ENCODE results near the gene PIGU.

Gene PIGU

DNA sequence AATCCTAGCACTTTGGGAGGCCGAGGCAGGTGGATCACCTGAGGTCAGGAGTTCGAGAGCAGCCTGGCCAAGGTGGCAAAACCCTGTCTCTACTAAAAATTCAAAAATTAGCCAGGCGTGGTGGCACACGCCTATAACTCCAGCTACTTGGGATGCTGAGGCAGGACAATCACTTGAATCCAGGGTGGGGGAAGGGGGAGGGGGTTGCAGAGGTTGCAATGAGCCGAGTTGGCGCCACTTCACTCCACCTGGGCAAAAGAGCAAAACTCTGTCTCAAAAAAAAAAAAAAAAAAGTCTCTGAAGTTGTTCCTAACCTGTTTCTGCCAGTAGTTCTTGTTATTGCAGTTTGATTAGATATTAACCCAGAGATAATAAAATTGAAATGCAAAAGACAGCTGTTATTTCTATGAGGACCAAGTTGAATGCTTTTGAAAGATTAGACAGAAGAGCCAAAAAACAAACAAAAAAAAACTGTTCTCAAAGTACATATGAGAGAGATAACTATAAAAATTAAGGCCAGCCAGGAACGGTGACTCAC is 22.6 kb downstream of the PIGU start:
- DNase-seq (ENCODE audit: low spot score), result no peak

DNA sequence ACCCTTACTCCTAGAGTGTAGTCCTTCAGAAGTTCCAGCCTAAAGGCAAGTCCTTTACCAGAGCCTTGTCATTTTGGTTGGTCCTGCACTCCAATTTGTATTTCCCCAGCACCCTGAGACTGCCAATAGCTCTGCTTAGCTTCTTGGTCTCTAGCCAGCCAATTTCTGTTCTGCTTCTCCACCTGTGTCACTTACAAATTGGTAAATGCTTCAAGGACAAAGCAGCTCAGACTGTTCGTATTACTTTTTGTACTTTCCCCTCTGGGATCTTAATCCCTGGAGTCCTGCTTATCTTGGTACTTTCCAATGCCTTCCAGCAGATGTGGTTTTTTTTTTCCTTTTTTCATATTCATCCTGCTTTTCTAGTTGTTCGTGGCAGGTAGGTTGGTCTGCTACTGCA is 25.7 kb downstream of the PIGU start:
- no peak for DNase-seq (ENCODE audit: low spot score)

DNA sequence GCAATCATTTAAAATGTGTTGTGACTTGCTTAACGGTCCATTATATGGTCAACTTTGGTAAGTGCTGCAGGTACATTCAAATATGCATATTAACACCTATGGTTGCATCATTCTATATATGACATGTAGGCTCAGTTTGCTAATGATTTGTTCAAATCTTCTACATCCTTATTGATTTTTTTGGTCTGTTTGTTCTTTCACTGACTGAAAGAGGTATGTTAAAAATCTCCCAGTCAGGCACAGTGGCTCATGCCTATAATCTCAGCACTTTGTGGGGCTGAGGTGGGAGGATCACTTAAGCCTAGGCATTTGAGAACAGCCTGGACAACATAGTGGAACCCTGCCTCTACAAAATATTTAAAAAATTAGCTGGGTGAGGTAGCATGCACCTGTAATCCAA is 29.2 kb downstream of the PIGU start:
- no peak for DNase-seq (ENCODE audit: low spot score)

DNA sequence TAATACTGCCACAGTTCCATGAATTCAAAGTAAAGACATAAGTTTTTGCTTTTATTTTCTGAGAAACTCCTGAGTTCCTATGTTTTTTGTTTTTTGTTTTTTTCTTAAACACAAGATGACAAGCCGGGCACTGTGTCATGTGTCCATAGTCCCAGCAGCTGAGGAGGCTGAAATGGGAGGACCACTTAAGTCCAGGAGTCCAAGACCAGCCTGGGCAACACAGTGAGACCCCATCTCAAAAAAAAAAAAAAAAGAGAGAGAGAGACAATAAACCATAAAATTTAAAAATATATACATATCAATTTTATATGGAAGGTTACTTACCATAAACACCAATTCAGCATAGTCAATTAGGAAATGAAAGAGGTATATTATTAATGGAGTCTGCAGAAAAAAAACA is 31.9 kb downstream of the PIGU start:
- DNase-seq (ENCODE audit: low spot score), result no peak

DNA sequence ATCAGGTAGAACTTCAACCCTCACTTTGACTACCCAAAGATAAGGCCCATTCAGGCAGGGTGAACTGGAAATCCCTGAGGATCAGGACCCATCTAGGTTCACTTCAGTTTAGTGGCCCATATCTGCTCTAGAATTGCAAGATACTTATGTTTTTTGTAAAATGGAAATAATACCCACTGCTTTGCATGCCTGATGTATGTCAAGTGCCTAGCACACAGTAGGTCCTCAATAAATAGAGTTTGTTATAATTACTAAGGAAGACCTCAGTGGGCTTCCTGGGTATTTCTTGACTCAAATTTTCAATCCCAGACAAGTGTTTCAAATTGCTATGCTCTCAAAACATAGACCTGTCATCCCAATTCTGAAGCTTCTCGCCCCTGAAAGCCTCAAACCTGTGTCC is 32.5 kb downstream of the PIGU start:
- DNase-seq (ENCODE audit: low spot score), result no peak

DNA sequence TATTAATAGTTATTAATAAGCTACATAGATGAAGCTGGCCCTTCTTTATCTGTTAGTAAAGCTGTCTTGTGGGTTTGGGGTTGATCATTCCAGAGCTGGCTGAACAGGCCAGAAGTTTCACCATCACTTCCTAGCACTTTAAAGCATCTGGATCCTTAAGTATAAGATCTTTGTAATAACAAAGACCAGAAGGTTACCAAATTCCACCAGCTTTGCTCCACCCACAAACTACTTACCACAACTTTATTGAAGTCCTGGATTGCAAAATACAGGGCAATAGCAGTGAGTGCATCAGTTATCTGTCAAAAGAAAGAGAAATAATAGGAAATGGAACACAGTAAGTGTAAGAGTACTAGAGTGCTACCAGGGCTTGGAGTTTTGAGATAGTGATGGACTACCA is 33.0 kb downstream of the PIGU start:
- DNase-seq (ENCODE audit: low spot score), result no peak

DNA sequence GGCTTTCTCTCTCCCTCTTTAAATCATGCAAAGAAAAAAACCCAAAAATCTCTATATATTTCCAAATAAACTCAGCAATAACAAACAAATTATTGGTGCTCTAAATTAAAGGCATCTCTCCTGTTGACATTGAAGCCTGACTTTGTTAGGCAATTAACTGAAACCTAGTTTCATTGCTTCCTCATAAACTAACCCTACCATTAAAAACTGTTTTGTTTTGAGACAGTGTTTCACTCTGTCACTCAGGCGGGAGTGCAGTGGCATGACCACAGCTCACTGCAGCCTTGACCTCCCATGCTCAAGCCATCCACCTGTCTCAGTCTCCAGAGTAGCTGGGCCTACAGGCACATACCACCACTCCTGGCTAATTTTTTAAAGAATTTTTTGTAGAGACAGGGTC is 34.9 kb downstream of the PIGU start:
- DNase-seq (ENCODE audit: low spot score), result no peak

DNA sequence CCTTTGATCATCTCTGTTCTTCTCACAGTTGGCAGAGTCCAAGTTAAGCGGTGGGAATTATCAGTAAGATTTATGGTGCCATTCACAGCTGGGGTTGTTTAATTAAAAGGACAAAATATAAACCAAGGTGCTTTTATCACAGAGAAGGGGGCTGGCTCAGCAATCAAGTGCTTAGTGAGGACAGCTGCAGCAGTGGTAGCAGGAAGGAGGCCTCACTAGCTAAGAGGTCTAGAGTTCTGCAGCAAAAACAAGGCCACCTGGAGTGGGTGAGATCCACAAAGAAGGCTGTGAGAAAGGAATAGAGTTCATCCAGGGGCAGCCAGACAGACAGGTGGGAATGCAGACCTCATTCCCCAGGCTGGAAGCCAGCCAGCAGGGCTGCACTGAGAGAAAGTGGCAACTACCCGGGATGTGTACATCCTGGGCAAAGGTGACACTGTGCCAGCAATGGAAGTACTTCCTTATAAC is 37.1 kb downstream of the PIGU start:
- DNase-seq (ENCODE audit: low spot score), result no peak

DNA sequence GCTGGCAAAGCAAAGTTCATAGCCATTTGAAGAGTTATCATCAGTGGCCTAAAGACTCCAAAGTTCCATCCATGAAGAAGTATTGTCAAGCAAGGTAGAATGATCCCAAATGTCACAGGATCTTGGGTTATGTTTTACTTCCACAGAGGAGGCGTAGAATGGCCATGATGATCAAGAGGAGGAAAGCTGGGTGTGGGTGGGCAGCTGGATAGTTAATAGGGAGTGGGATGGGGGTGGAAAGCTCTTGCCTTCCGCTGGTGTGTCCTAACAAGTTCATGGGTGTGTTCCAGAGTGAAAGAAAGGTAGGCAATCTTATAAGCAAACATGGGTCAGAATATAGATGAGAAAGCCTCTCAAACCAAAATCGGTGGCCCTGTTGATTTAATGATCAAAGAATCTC is 38.4 kb downstream of the PIGU start:
- no peak for DNase-seq (ENCODE audit: low spot score)

DNA sequence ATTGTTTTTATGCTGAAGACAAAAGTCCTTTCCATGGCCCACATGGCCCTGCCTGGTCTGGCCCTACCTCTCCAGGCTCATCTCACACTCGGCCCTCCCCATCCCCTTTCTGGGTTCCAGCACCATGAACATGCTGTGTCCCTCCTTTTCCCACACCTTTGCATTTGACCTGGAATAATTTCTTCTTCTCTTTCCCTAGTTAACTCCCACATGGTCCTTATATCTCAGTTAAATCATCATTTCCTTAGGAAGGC is 38.9 kb downstream of the PIGU start:
- no peak for DNase-seq (ENCODE audit: low spot score)

DNA sequence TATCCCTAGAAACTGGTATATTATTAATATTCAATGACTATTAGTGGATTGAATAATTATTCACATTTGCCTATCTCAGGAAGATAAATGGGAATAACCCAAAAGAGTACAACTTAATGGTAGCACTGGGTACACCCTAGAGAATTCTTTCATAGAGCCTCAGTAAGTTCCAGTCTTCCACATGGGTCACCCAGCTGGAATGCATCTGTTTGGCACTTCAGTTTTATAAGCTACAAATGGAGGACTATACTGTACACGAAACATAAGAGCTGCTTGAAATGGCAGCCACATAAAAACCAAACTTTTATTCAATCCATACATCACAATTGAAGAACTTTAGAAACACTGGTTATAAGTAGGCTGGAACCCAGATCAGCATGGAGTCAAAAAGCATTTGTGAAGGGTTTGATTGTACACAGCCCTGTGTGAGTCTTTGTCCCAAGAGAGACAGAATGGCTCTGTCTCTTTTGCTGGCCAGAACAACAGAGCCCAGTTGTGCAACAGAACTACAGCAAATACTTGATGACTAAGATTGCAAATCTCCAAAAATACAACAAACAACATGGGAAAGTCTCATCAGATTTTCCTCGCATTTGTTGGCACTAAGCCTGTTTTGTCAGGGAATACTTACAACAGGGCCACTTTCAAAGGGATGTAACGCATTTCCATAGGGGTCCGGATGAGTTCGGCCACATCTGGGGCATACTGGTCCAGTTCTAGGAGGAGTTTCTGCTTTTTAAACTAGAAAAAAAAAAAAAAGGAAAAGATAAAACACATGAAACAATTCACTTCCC is 39.5 kb downstream of the PIGU start:
- DNase-seq (ENCODE audit: low spot score), result no peak

DNA sequence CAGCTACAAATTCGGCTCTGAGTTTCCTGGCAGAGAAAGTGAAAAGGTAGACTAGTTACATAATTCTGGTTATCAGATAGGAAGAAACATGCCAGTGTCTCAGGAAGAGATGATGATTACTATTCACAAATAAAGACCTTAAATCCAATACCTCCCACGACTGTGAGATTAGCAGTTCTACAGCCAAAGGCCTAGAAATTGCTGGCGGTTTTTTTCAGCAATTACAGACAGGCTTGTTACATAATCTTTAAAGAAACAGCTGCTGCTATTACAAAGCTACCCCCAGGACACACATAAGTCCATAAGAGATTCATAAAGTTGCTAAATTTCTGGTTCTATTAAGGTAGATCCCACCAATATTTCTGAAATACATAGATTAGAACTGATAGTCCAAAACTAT is 40.2 kb downstream of the PIGU start:
- DNase-seq (ENCODE audit: low spot score), result no peak

DNA sequence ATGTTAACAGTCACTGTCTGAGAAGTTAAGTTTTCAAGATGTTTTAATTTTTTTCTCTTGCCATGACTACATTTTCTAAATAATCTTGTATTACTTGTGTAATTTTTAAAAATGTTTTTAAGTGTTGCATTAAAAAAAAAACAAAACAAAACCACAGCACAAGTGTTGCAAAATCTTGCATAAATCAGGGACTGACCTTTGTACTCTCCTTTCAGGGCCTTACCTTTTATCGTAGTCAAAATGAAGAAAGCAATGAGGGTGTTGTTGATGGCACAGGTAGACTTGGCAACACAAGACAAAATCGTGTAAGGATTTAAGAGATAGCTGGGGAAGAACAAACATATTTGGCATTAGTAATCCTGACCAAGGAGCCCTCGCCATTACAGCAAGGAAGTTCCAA is 42.5 kb downstream of the PIGU start:
- no peak for DNase-seq (ENCODE audit: low spot score)

DNA sequence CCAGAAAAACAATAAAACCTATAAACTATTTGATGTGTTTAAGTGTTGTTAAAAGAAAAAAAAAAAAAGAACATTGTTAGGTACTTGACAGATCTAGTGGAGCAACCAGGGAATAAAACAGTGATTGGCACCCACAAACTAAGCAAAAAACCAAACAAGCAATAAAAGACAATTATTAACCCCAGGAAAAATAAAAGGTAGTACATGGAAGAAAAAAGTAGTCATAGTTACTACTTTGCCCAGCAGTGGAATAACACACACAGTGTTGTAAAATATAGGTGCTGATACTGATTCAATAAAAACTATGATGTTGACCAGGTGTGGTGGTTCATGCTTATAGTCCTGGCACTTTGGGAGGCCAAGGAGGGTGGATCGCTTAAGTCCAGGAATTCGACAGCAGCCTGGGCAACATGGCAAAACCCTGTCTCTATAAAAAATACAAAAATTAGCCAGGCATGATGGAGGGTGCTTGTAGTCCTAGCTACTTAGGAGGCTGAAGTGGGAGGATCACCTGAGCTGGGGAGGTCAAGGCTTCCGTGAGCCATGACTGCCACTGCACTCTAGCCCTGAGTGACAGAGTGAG is 43.9 kb downstream of the PIGU start:
- no peak for DNase-seq (ENCODE audit: low spot score)

DNA sequence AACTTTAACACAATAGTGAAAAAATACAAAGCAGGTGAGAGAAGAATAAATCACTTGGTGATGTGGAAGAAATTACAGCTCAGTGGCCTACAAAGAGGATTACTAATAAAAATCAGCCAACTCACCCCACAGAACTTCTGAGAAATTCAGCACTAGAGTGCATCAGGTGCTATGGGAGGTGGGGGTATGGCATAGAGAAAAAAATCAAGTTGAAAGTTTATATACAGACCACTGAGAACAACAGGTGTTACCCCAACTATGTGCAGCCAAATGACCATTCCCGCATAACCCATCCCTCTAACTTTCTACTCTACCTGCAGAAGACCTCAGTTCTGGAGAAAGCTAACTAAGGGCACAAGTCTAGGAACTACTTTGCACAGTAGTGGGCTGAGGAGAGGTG is 47.0 kb downstream of the PIGU start:
- no peak for DNase-seq (ENCODE audit: low spot score)

DNA sequence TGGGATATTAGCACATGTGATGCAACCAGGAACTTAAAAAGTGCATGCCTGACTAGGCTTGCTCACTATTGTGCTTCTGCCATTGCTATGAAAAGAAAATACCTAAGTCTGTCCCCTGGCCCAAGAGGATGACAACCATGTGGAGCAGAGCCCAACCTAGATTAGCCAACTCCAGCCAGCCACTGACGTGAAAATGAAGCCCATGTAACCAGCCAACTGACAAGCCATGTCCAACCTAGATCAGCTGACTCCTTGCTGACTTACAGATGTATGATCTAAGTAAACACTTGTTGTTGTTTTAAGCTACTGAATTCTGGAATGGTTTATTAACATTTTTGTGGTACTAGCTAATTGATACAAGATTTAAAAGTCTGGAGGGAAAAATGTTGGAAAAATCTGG is 47.5 kb downstream of the PIGU start:
- DNase-seq (ENCODE audit: low spot score), result no peak

DNA sequence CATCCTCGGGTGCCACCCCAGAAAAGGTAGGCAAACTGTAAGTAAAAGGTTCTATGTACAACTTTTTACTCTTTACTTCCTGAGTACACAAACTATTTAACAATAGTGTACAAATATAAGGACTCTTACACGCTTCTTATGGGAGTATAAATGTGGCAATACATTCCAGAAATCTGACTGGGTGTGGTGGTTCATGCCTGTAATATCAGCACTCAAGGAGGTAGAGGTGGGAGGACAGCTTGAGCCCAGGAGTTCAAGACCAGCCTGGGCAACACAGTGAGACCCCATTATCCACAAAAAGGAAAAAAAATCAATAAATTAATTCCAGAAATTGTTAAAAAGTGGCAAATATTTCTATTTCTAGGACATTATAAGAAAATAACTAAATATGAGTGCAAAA is 48.9 kb downstream of the PIGU start:
- no peak for DNase-seq (ENCODE audit: low spot score)

DNA sequence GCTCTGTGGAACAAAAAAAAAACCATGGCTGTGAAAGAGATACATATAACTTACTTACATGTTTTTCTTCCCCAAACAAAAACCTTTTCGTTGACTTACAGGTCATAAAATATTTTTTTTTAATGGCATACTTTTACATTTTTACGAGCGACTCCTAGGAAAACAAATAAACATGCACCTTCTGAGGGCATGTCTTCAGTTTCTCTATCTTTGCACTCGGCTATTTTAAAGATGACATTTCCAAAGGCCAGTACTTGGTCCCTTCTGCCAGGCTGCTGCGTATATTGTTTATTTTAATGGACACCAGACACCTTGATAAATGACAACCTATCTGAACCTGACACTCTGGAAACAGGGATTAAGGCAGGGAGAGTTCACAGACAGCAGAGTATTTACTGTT is 49.4 kb downstream of the PIGU start:
- DNase-seq (ENCODE audit: low spot score), result no peak

DNA sequence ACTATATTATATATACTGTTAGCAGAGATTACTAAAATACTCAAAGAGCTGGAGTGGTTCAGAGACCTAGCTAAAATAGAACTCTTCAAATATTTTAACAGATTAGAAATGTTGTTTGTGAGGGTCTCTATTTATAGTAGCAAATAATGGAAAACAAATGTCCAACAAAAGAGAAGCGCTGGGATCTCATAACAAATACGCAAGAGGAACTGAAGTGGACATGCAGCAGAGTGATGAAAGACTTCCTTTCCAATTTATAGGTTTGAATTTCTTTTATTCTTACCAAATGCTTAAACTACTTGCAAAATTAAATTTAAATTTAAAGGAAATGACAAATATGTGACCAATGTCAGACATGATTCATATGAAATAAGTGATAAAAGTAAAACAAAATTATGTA is 49.9 kb downstream of the PIGU start:
- DNase-seq (ENCODE audit: low spot score), result no peak

DNA sequence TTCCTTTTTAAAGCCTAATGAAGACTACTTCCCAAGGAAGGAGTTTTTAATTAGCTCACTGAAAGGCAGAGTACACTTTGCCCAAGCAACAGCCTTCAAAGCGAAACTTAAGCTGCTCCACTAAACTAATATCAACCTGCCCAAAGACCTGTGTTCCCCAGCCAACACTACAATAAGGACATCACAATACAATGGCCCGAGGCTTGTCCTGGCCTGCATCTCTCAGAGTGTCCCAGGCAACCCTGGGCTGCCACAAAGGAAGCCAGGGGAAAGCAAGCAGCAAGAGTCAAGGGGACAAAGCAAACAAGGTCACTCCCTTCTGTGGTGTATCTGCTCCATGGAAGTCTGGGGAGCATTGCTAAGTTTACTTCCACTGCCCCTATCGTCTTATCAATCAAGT is 52.3 kb downstream of the PIGU start:
- no peak for DNase-seq (ENCODE audit: low spot score)

DNA sequence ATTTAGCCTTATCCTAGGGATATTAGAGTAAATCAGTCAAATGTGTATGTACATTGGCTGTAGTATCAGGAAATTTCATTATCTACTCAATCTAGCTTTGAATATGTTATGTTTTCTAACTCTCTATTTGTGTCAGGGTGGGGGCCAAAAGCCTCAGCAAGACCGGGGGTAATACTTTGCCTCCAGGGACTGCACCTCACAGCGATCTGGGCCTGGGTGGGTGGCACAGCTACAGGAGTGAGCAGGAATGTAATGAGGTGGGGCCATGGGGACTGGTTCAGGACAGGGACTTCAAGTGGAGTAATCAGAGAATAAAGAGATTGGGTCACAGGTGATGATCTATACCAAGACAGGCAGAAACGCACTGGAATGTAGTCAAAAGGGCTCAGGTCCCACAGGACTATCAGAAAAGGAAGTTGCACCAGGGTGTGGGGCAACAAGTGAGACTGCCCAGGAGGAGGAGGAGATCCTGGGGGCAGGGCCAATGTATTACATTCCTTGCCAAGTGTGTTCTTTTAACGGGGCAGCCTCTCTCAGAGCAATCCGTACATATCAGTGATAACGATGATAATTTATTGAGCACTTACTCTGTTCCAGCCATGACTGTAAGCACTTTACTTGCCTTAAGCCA is 54.0 kb downstream of the PIGU start:
- DNase-seq (ENCODE audit: low spot score), result no peak

DNA sequence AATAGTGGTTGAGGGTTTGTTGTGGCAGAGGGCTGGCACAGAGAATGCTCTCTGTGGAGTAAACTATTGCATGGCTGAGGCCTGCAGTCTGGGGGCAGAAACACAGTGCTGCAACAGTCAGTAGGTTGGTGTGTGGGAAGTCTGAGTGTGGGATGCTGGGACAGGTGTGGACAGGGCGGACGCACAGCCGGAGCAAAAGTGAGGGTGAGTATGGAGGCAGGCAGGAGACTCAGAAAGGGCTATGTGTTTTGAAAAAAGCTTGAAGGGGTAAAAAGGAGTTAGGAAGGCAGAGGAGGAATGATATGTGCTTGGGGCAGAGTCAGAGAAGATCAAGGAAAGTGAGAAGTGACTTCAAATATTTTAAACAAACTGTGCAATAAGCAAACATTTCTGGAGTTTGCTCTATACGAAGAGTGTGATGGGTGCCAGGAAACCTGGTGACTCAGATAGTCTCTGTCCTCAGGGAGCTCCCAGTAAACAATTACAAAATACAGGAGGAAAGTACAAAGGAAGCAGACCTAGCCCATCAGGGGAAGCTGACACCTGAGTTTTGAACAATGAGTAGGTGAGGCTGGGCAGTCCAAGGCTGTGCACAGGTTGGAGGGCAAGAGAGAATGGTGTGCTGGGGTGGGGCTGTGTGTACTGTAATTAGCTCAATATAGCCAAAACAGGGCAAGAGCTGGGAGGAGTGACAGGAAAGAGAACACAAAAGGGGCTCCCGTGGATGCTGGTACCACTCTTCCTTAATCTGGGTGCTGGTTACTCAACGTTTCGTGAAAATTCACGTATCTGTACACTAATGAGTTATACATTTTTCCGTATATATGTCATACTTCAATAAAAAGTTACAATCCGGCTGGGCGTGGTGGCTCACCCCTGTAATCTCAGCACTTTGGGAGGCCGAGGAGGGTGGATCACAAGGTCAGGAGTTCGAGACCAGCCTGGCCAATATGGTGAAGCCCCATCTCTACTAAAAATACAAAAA is 55.2 kb downstream of the PIGU start:
- DNase-seq (ENCODE audit: low spot score), result no peak

DNA sequence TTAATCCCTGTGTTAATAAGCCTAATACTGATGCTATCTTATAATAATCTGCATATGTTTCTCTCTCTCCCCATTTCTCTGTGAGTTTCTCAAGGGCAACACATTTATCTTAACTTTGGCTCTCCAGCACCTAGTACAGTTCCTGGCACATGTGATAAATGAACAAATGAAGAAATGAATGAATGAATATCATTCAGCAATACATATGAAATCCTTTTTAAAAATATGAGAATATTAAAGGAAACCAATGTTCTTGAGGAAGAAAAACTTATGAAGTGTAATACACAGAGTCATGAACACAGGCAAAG is 55.9 kb downstream of the PIGU start:
- no peak for DNase-seq (ENCODE audit: low spot score)
